Measurements from ENCODE around the gene NABP1.

NABP1 gene

DNA sequence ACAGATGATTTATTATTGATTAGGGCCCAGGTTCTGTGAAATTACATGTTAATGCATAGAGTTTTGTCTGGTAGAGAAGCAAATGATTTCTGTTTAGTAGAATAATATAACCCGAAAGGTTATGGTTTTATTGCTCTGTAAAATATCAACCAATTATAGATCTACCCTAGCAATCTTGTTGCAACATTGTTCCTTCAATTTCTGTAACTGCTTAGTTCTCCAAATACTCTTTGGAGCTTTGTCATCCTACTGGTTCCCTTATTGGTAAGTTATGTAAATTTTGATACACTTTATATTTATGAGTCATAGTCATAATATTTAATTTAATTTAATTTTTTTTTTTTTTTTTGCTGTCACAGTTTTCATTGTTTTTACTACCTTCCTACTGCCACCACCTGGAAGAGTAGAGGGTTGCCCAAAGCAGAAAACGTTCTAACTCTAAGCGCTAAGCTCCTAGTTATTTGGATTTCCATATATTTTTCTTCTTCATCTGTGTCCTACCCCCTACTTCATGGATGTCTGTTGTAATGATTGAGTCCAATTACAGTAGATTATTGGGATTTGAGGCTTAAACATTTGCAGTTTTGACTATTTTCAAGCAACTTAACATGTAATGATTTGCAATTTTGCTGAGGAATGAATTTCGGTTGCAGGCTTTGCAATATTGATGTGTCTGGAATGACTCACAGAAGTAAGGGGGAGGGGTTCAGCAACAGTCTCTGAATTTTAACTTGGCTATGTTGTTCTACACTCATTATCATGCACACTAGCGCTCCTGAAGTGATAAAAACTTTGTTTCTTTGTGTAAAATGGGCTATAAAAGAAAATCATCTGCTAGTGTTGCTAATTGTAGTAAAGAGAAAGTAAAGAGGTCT, 51.1 kb downstream of the NABP1 start:
- no peak for TF ChIP-seq USF1 (IDR thresholded peaks at IDR 0.05)
- TF ChIP-seq TEAD4 (IDR thresholded peaks at IDR 0.05) = no peak
- no peak for TF ChIP-seq FOXM1 (IDR thresholded peaks at IDR 0.05; ENCODE audit: borderline replicate concordance, low read depth)
- no peak for TF ChIP-seq YY1 (IDR thresholded peaks at IDR 0.05; ENCODE audit: low read depth)

- TF ChIP-seq TAF1 (IDR thresholded peaks at IDR 0.05; ENCODE audit: low read depth) = no peak
- no peak for TF ChIP-seq REST (IDR thresholded peaks at IDR 0.05; ENCODE audit: low read depth)
- TF ChIP-seq USF1 (IDR thresholded peaks at IDR 0.05) = no peak
- TF ChIP-seq CEBPB (IDR thresholded peaks at IDR 0.05) = no peak
- no peak for TF ChIP-seq ZBTB7A (IDR thresholded peaks at IDR 0.05; ENCODE audit: low read depth)
- TF ChIP-seq FOXM1 (IDR thresholded peaks at IDR 0.05; ENCODE audit: borderline replicate concordance, low read depth) = no peak
- no peak for TF ChIP-seq EP300 (IDR thresholded peaks at IDR 0.05; ENCODE audit: borderline replicate concordance)
- no peak for TF ChIP-seq TCF12 (IDR thresholded peaks at IDR 0.05; ENCODE audit: low read depth)
- TF ChIP-seq EGR1 (IDR thresholded peaks at IDR 0.05) = no peak
Observed at GRCh38 chr2:191730263-191730662, 52.3 kb downstream of the NABP1 start.

Measured in Ishikawa (cell line).